Measurements from ENCODE around the gene CCDC85C. TPM values are rescaled to one million over a fixed set of nuclear protein-coding genes. Genes with fewer than 3 reads are reported as not detected.

Gene CCDC85C
- polyA plus RNA-seq, 1 experiment, result 11.8 TPM

DNA sequence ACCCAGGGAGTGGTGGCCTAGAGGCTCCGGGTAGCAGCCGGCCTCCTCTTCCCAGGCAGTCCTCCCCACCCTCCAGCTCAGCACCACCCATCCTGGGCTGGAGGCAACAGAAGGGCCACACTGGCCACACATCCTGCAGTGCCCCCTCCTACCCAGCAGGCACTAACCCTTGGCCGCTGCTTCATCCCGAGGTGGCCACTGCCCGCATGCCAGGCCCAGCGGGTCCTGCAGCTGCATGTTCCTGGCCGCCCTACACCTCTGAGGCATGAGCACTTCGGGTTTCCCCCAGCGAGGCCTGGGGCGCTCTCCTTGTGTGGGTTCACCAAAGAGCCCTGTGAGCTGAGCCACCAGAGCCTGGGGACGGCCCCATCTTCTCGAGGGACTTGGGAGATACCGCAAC, 61.4 kb downstream of the CCDC85C start:
- no peaks in the 10 kb centered on the region for H3K36me3 ChIP-seq (ENCODE audit: control insufficient read depth, insufficient read depth, low read length)
- CTCF ChIA-PET, result interaction anchor here (0.6 to 1.2 kb wide), 2 partner anchors 12 to 45 kb away, joined by 3 read pairs; no protein-coding TSS in a partner anchor
- no peak for DNase-seq (ENCODE audit: low read depth)
- no peak overlapping the region for H3K4me3 ChIP-seq (ENCODE audit: low read depth, low read length)
- H3K27me3 ChIP-seq (ENCODE audit: control insufficient read depth, insufficient read depth, low read length), result no peaks in the 10 kb centered on the region
- POLR2A ChIA-PET, result no interaction called here
- TF ChIP-seq, protein P1, sequence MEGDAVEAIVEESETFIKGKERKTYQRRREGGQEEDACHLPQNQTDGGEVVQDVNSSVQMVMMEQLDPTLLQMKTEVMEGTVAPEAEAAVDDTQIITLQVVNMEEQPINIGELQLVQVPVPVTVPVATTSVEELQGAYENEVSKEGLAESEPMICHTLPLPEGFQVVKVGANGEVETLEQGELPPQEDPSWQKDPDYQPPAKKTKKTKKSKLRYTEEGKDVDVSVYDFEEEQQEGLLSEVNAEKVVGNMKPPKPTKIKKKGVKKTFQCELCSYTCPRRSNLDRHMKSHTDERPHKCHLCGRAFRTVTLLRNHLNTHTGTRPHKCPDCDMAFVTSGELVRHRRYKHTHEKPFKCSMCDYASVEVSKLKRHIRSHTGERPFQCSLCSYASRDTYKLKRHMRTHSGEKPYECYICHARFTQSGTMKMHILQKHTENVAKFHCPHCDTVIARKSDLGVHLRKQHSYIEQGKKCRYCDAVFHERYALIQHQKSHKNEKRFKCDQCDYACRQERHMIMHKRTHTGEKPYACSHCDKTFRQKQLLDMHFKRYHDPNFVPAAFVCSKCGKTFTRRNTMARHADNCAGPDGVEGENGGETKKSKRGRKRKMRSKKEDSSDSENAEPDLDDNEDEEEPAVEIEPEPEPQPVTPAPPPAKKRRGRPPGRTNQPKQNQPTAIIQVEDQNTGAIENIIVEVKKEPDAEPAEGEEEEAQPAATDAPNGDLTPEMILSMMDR (IDR thresholded peaks at IDR 0.05; ENCODE audit: insufficient read depth, low read depth, low read length), result no peak

DNA sequence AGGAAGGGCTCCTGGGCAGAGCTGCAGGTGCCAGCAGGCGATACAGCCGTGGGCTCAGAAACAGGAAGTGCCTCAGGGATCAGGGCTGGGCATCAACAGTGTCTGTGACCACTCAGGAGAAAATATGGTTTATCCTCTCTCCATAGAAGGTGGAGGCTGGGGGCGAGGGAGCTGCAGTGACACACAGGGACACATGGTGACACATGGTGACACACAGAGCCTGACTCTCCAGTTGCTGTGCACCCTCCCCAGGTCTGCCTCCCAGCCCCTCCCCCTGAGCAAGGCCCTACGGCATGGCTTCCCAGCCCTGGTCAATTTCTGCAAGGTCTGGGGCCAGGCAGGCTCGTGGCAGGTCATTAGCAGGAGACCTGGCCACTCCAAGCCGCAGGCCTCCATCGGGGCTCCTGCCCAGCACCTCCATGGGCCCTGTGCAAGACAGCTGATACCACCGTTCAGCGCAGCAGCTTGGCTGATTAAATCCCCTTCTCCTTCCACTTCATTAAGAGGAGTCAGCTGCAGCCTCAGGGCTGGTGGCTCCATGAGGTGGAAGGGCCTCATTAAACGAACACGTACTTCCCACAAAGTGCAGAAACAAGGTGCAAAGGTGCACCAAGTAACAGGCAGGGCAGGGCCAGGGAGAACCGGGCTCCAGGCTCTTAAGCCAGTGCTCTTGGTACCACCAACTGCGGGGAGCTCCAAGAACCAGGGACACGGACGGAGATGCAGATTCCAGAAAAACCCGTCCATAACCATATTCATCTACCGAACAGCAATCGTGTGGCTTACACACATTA, 62.1 kb downstream of the CCDC85C start:
- TF ChIP-seq, protein P1 (IDR thresholded peaks at IDR 0.05; ENCODE audit: insufficient read depth, low read depth, low read length), result no peak
- no peak for DNase-seq (ENCODE audit: low read depth)
- ChIA-PET CTCF (no interaction called here), POLR2A (no interaction called here)
- no peaks in the 10 kb centered on the region for H3K27me3 ChIP-seq (ENCODE audit: control insufficient read depth, insufficient read depth, low read length)
- no peak overlapping the region for H3K4me3 ChIP-seq (ENCODE audit: low read depth, low read length)
- H3K36me3 ChIP-seq (ENCODE audit: control insufficient read depth, insufficient read depth, low read length), result no peaks in the 10 kb centered on the region

DNA sequence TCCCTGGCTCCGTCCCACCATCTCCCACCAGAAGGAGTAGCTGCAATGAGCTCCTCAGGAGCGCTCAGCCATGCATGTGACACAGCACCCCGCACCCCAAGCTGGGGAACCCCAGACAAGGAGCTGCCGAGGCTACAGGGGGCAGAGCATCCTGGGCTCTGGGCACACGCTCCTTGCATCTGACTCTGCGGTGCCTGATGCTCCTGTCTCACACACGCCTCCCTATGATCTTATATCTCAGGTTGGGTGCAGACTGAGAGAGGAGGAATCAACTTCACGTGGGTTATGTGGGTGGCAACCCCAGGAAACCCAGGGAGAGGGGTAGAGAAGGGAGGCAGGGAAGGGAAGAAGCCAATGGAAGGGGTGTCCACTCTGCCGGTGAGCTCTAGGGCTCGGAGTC, 62.8 kb downstream of the CCDC85C start:
- no peaks in the 10 kb centered on the region for H3K27me3 ChIP-seq (ENCODE audit: control insufficient read depth, insufficient read depth, low read length)
- H3K36me3 ChIP-seq (ENCODE audit: control insufficient read depth, insufficient read depth, low read length), result no peaks in the 10 kb centered on the region
- H3K4me3 ChIP-seq (ENCODE audit: low read depth, low read length), result no peak overlapping the region
- DNase-seq (ENCODE audit: low read depth), result no peak
- ChIA-PET POLR2A (no interaction called here), CTCF (no interaction called here)
- TF ChIP-seq, protein P1 (IDR thresholded peaks at IDR 0.05; ENCODE audit: insufficient read depth, low read depth, low read length), result no peak

DNA sequence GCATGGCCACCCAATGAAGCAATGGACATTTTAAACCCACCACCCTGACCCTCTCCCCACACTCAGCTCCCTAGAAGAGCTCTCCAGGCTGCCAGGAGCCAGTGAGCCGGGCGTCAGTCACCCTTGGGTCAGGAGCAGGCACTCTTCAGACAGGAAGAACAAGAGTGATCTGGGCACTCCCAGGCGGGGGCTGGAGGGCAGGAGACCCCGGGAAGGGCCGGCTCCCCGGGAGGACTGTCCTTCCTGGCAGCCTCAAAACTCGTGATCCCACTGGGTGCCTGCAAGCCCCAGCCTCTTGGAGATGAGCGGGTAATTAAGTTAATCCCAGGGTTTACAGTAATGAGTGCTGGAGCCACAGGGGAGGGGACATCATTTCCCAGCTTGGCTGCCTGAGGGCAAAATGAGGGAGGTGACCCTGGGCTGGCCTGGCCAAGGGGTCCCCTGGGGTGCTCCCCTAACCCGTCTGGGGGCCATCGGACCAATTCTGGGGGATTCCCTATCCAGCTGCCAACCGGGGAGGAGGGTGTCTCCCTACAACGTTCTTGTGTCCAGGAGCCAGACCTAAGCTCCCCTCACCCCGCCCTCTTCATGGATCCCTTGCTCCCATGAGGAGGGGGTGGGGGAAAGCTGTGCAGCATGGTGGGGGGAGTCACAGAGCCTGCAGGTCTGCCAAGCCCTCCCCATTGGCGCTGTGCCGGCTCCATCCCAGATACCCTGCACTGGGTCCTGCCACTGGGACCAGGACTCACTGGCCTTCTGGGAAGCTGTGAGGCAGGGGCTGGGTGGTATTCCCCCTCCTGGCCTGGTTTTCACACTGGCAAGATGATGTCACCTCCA, 63.6 kb downstream of the CCDC85C start:
- CTCF ChIA-PET, result interaction anchor here (1.0 kb wide), 1 partner anchor 12 kb away, joined by 3 read pairs; no protein-coding TSS in a partner anchor
- TF ChIP-seq, protein P1 (IDR thresholded peaks at IDR 0.05; ENCODE audit: insufficient read depth, low read depth, low read length), result no peak
- Histone ChIP-seq H3K27me3 (ENCODE audit: control insufficient read depth, insufficient read depth, low read length) (no peaks in the 10 kb centered on the region), H3K36me3 (ENCODE audit: control insufficient read depth, insufficient read depth, low read length) (no peaks in the 10 kb centered on the region), H3K4me3 (ENCODE audit: low read depth, low read length) (no peak overlapping the region)
- no peak for DNase-seq (ENCODE audit: low read depth)
- POLR2A ChIA-PET, result no interaction called here

DNA sequence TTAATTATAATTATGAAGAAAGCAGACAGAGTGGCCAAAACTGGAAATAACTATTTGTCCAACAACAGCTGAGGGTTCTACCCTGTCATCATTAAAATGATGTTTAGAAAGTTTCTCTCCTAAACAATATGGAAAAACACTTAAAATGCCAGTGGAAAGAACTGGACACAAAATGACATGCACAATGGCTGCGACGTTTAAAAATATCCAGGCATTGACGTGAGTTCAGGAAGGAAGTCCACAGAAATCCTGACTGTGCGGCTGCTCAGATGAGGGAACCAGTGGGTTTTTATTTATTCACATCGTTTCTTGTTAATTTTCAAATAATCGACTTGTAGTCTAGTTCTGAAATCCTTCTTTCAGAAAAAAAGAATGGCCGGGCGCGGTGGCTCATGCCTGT, 64.5 kb downstream of the CCDC85C start:
- CTCF ChIA-PET, result interaction anchor here (1.0 to 2.4 kb wide), 3 partner anchors 13 to 36 kb away, joined by 3 to 8 read pairs (median 4); no protein-coding TSS in a partner anchor
- Histone ChIP-seq H3K27me3 (ENCODE audit: control insufficient read depth, insufficient read depth, low read length) (no peaks in the 10 kb centered on the region), H3K4me3 (ENCODE audit: low read depth, low read length) (no peak overlapping the region), H3K36me3 (ENCODE audit: control insufficient read depth, insufficient read depth, low read length) (no peaks in the 10 kb centered on the region; the same call in 1 of the 2 replicates)
- POLR2A ChIA-PET, result interaction anchor here (0.6 kb wide), 1 partner anchor 41 kb away, joined by 5 read pairs; no protein-coding TSS in a partner anchor
- DNase-seq (ENCODE audit: low read depth), result no peak
- TF ChIP-seq, protein P1 (IDR thresholded peaks at IDR 0.05; ENCODE audit: insufficient read depth, low read depth, low read length), result no peak

All from BJ (cell line).